ENCODE measurements around the gene CLRN3. TPM values are rescaled to one million over a fixed set of nuclear protein-coding genes. Genes with fewer than 3 reads are reported as not detected.

Gene CLRN3
- polyA plus RNA-seq, 10 donors = 0.11 to 0.20 TPM; not detected in 8

DNA sequence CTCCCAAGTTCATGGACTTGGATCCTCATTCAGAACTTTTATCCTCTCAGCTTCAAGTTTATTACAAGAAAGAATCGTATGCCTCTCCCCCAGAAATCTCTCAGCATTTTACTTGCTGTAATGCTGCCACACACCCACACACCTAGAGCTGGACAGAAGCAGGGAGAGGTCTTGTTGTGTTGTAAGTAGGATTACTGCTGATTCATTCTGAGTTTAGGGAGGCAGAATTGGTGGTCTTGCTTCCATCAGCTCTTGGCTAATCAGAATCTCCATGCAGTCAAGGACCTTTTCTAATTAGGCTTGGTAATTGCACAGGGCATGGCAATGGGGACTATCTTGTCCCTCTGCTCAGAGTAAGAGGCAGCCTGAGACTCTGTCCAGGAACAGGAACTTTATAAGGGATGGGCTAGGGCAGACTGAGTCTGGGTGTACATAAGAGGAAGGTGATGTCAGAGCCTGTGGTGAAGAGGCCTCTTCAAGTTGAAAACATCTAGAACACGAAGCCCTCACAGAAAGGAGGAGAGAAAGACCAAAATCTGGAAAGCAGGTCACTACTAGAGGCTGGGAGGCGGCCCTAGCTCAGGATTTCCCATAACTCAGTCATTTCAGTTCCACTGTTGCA is 7.1 kb upstream of the CLRN3 start:
- no peak for DNase-seq

DNA sequence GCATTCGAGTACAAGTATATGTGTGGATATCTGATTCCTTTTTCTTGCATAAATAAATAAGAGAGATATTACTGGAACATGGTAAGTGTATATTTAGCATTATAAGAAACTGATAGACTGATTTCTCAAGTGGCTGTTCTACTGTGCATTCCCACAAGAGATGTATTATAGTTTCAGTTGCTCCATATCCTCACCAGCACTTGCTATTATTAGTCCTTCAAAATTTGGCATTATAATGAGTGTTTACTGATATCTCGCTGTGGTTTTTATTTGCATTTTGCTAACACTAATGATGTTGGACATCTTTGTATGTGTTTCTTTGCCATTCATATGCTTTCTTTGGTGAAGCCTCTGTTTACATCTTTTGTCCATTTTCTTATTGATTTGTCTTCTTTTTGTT is 4.4 kb upstream of the CLRN3 start:
- DNase-seq = no peak

GRCh38 chr10:127896590-127896989 is 3.8 kb upstream of the CLRN3 start:
- DNase-seq = no peak

DNA sequence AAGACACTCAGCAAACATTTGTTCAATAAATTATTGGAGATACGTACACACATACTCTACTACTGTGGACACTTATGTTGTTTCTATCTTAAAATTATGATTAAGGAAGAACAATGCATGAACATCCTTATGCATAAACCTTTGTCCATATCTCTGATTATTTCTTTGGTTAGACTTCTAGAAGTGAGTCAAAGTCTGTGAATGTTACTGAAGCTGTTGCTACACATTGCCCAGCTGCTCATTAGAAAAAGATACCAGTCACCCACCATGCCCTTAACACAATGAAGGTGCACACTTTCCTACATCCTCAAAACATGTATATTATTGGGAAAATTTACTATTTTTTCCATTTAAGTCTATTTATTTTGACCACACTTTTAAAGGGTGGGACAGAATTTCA is 1.4 kb upstream of the CLRN3 start:
- no peak for DNase-seq

GRCh38 chr10:127890832-127891334 is 1.9 kb downstream of the CLRN3 start:
- DNase-seq = no peak

DNA sequence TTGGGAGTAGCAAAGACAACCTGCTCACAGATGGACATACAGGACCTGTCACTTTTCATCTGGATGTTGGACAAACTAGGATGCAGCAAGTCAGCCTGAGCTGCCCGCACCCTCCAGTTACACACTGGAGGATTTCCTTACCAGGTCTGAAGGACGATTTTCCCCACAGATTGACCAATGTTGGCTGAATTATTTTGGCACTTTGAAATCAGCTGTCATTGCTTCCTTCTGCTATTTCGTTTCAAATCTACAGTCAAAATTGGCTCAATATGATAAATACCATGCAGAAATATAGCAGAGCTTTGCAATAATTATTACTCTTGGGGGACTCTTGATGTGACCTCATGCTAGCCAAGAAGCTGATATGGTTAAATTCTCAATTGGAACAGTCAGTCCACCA is 2.5 kb downstream of the CLRN3 start:
- no peak for DNase-seq

GRCh38 chr10:127889605-127890195 is 3.0 kb downstream of the CLRN3 start:
- DNase-seq = peak in 1 of 3 donors; percentile 28

GRCh38 chr10:127888521-127889312 is 4.0 kb downstream of the CLRN3 start:
- DNase-seq = peak in 1 of 3 donors; percentile 48

DNA sequence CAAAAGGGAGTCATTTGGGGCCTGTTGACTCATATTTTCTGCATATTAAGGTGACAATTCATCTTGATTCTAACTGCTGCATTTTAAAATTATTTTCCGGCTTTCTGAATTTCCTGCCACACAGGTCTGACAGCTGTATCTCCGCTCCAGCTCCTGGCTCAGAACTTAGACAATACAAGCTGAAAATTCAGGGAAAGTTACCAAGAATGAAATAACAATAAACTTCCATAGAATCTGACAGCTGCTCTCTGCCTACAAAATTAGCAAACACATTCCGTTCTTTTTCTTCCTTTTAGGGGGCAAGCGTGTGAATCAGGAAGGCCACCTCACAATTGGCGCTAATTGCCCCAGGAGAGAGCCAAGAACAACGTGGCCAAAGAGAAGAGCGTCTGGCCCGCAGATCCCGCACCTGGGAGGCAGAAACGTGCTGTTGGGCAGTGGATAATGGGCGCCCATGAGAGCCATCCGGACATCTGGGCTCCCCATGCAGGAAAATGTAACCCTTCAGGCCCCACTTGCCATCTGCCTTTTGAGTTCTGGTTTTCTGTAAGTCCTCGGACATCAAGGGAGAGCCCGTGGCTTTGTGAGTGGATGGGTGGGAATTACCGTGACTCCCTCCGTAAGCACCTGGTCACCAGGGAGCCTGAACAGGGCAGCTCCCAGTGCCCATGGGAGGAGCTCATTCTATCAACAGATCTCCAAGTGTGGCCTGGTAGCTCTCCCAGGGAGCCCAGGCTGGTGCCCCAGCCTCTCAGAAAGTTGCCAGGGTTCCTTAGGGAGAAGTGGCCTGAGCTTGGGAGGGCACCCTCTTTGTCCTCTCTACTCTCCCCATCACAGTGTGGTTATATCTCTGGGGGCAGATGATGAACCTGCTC is 5.0 kb downstream of the CLRN3 start:
- peak in 1 of 3 donors; percentile 55 for DNase-seq

DNA sequence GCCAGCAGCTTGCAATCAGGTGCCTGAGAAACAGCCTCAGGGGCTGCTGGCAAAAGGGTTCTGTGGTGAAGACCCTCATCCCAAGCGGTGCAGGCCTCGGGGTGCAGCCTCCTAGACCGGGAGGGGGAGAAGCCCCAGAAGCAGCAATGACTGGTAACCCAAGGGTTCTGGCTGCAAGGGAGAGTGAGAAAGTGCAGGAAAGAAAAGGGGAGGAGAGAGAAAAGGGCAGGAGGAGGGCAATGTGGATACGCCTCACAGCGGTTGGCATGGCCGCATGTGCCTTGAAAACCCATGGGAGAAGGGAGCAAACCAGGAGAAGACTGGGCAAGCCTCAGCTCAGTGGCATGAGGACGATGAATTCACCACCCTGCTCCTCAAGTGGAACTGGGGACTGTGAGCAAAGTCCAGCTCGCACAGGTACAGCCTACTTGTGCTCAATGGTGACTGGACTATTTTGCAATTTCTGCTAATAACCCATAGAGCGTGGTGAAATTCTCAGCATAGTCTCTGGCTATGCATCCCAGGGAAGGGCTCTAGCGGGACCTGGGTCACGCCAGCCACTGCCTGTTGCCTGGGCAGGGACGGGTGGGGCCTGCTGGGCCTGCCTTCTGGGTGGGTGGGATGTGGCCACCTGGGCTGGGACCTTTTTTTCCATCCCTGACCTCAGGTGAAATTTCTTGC is 6.2 kb downstream of the CLRN3 start:
- DNase-seq = no peak

DNA sequence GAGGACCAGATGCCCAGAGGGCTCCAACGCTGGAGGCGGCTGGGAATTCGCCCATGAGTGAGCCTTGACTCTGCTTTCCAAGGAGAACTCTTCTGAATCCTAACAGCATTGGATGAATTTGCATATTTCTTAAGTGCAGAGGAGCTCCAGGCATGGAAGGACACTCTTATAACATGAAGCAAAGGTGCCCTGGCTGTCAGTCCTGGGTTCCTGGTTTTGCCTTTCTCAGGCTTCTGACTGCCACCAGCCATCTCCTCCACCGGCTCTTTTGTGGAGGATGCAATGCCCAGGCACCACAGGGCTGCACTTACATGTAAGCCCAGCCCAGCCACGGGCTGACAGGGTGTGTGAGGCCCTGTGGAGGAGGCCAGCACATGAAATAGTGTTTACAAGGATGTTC is 8.2 kb downstream of the CLRN3 start:
- DNase-seq = no peak

GRCh38 chr10:127883516-127883915 is 9.2 kb downstream of the CLRN3 start:
- no peak for DNase-seq

GRCh38 chr10:127882801-127883459 is 9.8 kb downstream of the CLRN3 start:
- DNase-seq = no peak

DNA sequence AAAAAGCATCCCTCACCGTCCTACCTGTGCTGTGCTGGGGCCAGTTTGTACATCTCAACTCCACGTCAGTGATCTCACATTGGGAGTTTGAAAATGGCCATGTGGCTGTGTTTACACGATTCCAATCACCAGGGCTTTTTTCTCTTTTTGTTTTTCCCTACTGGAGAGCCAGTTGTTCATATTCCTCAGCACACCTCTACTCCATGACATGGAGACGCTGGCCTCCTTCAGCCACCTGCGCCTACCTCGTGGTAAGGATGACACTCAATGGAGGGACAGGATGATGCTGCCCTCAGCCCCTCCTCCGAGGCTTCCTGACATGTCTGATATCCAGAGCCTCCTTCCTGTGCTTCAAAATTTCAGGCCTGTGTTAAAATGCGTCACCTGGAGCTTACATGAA is 10.3 kb downstream of the CLRN3 start:
- no peak for DNase-seq

- DNase-seq = no peak
Measured at GRCh38 chr10:127881262-127881661, 11.5 kb downstream of the CLRN3 start.

- peak in 1 of 3 donors; percentile 32 for DNase-seq
Measured at GRCh38 chr10:127880557-127880956, 12.2 kb downstream of the CLRN3 start.

GRCh38 chr10:127878475-127879055 is 14.2 kb downstream of the CLRN3 start:
- DNase-seq = no peak

DNA sequence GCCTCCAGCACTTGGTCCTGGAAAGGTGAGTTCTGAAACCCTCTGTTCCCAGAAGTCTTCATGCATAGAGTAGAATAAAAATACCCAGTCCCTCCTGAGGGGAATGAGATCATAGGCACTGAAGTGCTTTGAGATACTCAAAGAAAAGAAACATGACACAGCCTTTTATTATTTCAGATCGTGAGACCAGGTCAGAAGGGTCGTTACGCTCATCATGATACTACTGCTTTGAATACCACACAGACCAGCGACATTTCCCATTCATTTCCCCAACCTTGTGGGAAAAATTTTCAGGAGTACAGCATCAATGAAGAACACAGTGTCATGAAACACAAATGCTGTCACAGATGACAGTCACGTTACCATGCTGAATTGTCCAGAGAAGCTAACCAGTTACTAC is 15.0 kb downstream of the CLRN3 start:
- no peak for DNase-seq

DNA sequence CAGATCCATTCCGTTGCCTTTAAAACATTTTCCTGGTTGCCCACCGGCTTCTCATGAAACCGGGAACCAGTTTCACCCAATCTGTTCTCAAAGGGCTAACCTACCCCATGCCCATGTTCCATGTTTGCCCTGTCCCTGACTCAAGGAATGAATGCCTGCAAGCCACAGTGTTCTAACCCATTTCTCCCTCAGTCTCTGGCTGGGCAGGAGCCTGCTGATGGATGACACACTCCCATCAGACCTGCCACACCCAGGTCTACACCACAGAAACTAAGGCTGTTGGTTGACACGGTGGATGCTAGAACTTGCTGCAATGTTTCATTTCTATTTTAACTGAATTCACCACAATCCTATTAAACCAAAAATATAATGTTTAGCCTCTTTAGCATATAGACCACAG is 15.6 kb downstream of the CLRN3 start:
- no peak for DNase-seq

- DNase-seq = no peak
Measured at GRCh38 chr10:127875916-127876315, 16.8 kb downstream of the CLRN3 start.

DNA sequence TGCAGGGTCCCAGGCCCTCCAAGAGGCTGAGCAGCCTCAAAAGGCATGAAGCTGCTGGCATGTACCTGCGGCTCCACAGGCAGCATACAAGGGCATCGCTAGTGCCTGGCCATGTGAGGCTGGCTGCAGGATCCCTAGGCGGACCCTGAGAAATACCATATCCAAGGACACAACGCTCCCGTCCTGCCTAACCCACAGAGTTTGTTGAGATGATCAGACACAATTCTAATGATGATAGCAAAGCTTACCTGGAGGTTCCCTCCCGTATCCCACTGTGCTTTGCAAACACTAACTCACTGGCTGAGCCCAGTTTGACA is 17.3 kb downstream of the CLRN3 start:
- no peak for DNase-seq
